ENCODE data around the gene DNAJC13.
"Not testable (repeated sequence)": the region's sequence is repeated elsewhere in the genome, so short reads cannot be mapped to it uniquely, and the experiment has no call there.

The DNAJC13 gene, protein sequence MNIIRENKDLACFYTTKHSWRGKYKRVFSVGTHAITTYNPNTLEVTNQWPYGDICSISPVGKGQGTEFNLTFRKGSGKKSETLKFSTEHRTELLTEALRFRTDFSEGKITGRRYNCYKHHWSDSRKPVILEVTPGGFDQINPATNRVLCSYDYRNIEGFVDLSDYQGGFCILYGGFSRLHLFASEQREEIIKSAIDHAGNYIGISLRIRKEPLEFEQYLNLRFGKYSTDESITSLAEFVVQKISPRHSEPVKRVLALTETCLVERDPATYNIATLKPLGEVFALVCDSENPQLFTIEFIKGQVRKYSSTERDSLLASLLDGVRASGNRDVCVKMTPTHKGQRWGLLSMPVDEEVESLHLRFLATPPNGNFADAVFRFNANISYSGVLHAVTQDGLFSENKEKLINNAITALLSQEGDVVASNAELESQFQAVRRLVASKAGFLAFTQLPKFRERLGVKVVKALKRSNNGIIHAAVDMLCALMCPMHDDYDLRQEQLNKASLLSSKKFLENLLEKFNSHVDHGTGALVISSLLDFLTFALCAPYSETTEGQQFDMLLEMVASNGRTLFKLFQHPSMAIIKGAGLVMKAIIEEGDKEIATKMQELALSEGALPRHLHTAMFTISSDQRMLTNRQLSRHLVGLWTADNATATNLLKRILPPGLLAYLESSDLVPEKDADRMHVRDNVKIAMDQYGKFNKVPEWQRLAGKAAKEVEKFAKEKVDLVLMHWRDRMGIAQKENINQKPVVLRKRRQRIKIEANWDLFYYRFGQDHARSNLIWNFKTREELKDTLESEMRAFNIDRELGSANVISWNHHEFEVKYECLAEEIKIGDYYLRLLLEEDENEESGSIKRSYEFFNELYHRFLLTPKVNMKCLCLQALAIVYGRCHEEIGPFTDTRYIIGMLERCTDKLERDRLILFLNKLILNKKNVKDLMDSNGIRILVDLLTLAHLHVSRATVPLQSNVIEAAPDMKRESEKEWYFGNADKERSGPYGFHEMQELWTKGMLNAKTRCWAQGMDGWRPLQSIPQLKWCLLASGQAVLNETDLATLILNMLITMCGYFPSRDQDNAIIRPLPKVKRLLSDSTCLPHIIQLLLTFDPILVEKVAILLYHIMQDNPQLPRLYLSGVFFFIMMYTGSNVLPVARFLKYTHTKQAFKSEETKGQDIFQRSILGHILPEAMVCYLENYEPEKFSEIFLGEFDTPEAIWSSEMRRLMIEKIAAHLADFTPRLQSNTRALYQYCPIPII (N-terminal part only)

DNA sequence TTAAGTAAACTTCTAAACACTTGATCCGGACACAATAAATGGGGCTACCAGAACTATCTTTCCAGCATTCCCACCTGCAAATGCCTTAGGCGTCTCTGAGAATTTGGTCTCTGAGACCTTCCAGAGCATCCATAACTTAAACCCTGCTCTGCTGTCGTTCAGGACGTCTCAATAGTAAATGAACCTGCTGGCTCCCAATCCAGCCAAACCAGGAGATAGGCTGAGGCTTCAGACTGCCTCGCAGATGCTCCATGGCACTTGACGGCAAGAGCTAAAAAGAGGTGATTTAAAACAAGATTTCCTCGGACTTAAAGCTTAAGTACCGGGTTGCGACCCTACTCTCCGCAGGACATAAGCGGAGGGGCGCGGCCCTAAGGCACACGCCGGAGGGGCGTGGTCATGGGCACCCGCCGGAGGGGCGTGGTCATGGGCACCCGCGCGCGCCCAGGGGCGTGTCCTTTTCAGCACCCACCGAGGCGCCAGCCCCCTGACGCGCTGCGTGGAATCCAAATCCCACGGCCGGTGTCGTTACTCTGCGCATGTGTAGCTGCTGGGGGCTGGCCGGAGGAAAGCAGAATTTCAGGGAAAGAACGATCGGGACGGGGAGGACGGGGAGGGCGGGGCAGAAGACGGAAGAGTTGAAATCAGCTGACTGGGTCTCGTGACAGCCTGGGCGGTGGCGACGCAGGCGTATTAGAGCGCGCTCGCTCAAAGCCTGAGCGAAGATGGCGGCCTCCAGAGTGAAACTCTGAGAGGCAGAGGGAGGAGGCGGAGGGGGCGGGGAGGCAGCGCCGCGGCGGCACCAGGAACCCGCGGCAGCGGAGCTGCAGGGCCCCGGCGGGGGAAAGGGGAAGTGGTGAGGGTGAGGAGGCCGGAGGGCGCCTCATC is at the start of gene DNAJC13:
DNAJC13 (plus strand) TSS at position 696 of the 888 bp plus-strand sequence. CDS start 17,049 bp downstream, outside the sequence.
- peak within 1 kb of the TSS; percentile 98 for H3K4me3 ChIP-seq (ENCODE audit: low read depth, low read length)
- in situ Hi-C loops (cut with HindIII; ENCODE audit: low sequenced_read_pairs): no loop called here
- TF ChIP-seq CTCF (IDR thresholded peaks at IDR 0.05; ENCODE audit: low read depth, low read length, missing control alignments): no peak
- peak; percentile 84 for DNase-seq (ENCODE audit: low read depth)

DNA sequence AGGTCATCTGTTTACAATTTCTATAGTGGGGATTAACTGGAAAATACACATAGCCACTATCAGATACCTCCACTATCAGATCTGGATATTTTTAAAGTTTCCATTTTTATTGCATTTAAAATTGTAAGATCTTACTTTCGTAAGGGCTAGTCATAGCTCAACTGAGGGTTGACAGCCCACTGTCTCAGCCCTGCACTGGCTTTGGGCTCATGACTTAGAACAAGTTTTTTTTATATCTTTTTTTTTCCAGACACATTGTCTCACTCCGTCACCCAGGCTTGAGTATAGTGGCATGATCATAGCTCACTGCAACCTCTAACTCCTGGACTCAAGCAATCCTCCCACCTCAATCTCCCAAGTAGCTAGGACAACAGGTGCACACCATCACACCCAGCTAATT is 48.8 kb upstream of the DNAJC13 start:
- no peak for DNase-seq (ENCODE audit: low read depth)
- no peak overlapping the region for H3K4me3 ChIP-seq (ENCODE audit: low read depth, low read length)
- in situ Hi-C loops (cut with HindIII; ENCODE audit: low sequenced_read_pairs): no loop called here
- TF ChIP-seq CTCF (IDR thresholded peaks at IDR 0.05; ENCODE audit: low read depth, low read length, missing control alignments): no peak

DNA sequence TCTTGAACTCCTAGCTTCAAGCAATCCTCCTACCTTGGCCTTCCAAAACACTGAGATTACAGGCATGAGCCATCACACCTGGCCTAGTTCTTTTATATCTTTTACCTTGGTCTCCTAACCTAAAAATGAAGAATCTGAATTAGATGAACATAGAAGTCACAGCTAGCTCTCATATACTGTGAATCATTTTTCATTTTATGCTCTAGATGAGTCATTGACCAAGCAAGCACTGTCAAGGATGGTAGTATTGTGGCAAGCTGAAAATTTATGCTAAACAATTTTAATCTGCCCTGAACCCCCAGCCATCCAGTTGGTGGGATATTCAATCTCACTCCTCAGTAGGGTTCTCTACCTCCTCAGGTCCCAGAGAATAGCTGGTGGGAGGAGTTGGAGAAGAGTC is 48.3 kb upstream of the DNAJC13 start:
- in situ Hi-C loops (cut with HindIII; ENCODE audit: low sequenced_read_pairs): no loop called here
- no peak for DNase-seq (ENCODE audit: low read depth)
- H3K4me3 ChIP-seq (ENCODE audit: low read depth, low read length): no peak overlapping the region
- TF ChIP-seq CTCF (IDR thresholded peaks at IDR 0.05; ENCODE audit: low read depth, low read length, missing control alignments): no peak

GRCh38 chr3:132376945-132377354 is 40.4 kb upstream of the DNAJC13 start:
- DNase-seq (ENCODE audit: low read depth); in situ Hi-C loops (cut with HindIII; ENCODE audit: low sequenced_read_pairs); H3K4me3 ChIP-seq (ENCODE audit: low read depth, low read length): not testable (repeated sequence)

DNA sequence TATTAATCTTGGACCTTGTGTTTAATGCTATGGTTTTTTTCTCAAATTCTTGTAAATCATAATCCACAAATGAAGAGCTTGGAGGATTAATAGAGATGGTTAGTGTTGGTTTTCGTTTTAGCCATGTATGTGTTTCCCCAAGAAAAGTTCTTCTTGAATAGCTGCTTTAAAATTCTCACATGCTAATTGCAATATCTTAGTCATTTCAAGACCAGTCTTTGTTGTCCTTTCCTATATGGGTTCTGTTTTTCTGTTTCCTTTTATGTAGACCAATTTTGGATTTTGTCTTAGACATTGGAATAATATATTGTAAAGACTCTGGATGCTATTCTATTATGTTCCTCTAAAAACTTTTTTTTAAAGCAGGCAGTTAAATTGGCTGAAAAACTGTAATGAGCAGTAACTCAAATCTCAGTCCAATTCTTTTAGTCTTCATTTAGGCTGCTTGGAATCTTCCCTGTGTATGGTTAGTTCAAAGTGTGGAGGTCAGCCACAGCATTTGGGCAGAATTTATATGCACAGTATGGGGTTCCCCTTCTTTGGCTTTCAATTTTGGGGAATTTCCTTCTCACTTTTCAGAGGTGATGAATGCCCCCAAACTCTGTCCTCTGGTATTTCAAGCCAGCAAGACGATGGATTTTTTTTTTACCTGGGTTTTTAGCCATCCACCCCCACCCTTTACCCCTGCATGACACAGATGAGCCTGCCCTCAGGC is 39.1 kb upstream of the DNAJC13 start:
- no peak overlapping the region for H3K4me3 ChIP-seq (ENCODE audit: low read depth, low read length)
- DNase-seq (ENCODE audit: low read depth): no peak
- in situ Hi-C loops (cut with HindIII; ENCODE audit: low sequenced_read_pairs): no loop called here
- no peak for TF ChIP-seq CTCF (IDR thresholded peaks at IDR 0.05; ENCODE audit: low read depth, low read length, missing control alignments)

DNA sequence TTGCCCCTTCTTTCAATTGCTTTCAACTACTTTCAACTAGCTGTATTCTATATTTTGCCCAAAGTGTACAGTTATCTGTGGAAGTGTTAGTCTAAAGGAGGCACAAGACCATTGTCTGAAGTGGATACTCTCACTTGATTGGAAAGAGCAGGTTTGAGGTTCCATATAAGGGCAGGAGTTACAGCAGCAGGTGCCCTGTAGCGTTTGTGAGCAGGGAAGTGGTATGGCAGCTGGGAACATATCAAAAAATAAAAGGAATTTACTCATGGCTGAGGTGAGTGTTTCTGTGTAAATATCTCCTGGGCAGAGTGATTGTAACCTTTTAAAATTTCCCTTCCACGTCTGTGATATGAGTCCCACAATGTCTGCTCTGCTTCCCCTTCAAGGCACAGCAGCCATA is 38.5 kb upstream of the DNAJC13 start:
- TF ChIP-seq CTCF (IDR thresholded peaks at IDR 0.05; ENCODE audit: low read depth, low read length, missing control alignments): no peak
- H3K4me3 ChIP-seq (ENCODE audit: low read depth, low read length): no peak overlapping the region
- in situ Hi-C loops (cut with HindIII; ENCODE audit: low sequenced_read_pairs): no loop called here
- no peak for DNase-seq (ENCODE audit: low read depth)

All from astrocyte of the cerebellum (primary cell).